Fibroblast of lung (primary cell): ENCODE results near the gene MEP1B.

ENCODE experiments used
- EZH2 ChIP-seq: IDR thresholded peaks from 2 replicates; pipeline ENCODE4 v1.5.1; 2012; ENCODE audit warnings: low read length, control low read depth, mild to moderate bottlenecking; ENCODE audit errors: missing control alignments
- TF ChIP-seq, protein P1 (sequence below), 2 donors: IDR thresholded peaks in 1 of 2; conservative IDR thresholded peaks in 1 of 2; 1 replicate in 1 of 2; 2 replicates in 1 of 2; pipeline ENCODE4 v1.5.1; 2011 to 2012; ENCODE audit warnings: low read length in 2 of 2, control low read depth in 1 of 2, inconsistent platforms in 1 of 2, low read depth in 1 of 2, mild to moderate bottlenecking in 1 of 2

GRCh38 chr18:32237049-32237448 is 47.2 kb downstream of the MEP1B start:
- TF ChIP-seq, protein P1, sequence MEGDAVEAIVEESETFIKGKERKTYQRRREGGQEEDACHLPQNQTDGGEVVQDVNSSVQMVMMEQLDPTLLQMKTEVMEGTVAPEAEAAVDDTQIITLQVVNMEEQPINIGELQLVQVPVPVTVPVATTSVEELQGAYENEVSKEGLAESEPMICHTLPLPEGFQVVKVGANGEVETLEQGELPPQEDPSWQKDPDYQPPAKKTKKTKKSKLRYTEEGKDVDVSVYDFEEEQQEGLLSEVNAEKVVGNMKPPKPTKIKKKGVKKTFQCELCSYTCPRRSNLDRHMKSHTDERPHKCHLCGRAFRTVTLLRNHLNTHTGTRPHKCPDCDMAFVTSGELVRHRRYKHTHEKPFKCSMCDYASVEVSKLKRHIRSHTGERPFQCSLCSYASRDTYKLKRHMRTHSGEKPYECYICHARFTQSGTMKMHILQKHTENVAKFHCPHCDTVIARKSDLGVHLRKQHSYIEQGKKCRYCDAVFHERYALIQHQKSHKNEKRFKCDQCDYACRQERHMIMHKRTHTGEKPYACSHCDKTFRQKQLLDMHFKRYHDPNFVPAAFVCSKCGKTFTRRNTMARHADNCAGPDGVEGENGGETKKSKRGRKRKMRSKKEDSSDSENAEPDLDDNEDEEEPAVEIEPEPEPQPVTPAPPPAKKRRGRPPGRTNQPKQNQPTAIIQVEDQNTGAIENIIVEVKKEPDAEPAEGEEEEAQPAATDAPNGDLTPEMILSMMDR (conservative IDR thresholded peaks at IDR 0.05 in 1 of 2, IDR thresholded peaks at IDR 0.05 in 1 of 2; ENCODE audit: low read depth in 1 of 2, low read length in 2 of 2), result no peak
- TF ChIP-seq EZH2, result no peak
